Epidermal melanocyte (primary cell): ENCODE measurements around the gene CNTLN.
"Not testable (repeated sequence)": the region's sequence is repeated elsewhere in the genome, so short reads cannot be mapped to it uniquely, and the experiment has no call there.

Experiments
- DNase-seq: peaks from one replicate; pipeline ENCODE4 v3.0.0; 2011; ENCODE audit warnings: low spot score; ENCODE audit not compliant: insufficient read length

Gene CNTLN

GRCh38 chr9:17490110-17490509 lies 355.3 kb downstream of the CNTLN start:
- no peak for DNase-seq

DNA sequence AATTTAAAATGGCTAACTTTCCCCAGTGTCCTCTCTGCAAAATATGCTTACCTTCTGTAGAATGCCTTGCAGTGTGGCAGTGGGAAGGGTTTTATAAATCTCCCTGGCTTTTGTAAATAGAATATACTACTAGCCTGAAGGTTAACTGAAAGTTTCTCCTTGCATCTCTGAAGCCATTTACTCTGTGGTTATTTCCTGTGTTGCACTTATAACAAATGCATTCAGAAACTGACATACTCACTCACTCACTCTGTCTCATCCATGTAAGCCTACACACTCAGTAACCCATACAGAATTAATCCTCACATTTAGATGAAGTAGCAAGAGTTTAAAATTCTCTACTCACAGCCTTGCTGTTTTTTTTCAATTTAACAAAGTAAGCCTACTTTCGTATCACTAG lies 356.9 kb downstream of the CNTLN start:
- no peak for DNase-seq

DNA sequence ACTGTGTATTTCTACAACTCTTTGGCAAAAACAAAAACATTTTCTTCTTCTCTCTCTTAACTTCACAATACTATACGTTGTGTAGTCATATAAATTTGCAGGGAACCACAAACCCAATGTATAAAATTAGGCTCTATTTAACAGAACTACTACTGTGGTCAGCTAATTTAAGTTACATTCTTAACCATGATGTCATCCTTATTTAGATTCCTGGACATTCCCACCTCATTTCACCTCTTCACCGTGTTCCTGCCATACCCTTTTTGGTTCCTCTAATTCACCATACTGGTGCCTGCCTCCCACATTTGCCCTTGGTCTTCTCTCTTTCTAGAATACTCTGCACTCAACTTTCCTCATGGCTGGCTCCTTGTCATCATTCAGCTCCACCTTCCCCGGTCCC lies 368.4 kb downstream of the CNTLN start:
- DNase-seq: no peak

GRCh38 chr9:17509151-17509550 lies 374.3 kb downstream of the CNTLN start:
- no peak for DNase-seq

DNA sequence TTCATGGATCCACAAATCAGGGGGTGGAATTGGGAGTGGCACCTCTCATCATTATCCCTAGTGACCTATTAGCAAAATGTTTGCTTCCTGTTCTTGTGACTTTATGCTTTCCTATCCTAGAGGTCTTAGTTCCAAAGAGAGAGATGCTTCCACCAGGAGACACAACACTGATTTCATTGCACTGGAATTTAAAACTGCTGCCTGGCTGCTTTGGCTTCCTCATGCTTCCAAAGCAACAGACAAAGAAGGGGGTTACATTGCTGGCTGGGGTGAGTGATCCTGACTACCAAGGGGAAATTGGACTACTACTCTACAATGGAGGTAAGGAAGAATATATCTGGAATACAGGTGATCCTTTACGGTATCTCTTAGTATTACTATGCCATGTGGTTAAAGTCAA lies 374.9 kb downstream of the CNTLN start:
- DNase-seq: no peak

GRCh38 chr9:17519761-17520160 lies 384.9 kb downstream of the CNTLN start:
- no peak for DNase-seq

DNA sequence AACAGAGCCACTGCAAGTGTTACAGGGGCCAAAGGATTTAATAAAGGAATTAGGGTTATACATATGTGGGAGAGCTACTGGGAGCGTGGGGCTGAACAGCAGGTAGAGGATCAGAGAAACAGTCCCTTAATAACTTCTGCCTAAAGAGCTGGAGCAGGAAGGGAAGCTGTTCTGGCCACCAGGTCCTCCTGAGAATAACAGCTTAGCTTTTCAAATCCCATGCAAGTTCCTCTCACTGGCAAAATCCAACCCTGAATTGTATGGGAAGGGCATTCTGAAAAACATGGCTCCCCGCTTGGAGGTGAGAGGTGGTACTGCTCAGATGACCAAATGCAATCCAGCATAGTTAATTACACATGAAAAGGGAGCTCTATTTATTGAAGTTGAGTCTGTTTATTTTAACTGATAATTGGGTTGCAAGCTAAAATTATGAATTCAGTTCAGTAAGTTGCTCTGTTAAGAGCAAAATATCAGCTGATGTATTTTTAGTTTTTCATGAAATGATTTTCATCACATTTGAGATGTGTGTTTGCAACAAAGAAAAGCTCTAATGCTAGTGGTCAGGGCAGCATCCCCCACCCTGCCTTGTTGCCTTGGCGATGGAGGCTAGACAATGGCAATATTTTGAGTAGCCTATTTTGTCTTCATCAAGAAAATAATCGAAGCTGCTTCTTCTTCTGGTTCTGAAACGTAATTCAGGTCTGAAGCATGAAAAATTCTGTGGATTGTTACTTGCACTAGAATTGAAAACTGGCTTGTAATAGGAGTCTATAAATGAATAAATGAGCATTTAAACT lies 385.6 kb downstream of the CNTLN start:
- DNase-seq: no peak

GRCh38 chr9:17521100-17521855 lies 386.4 kb downstream of the CNTLN start:
- no peak for DNase-seq

GRCh38 chr9:17526726-17527125 lies 391.9 kb downstream of the CNTLN start:
- not testable (repeated sequence) for DNase-seq

DNA sequence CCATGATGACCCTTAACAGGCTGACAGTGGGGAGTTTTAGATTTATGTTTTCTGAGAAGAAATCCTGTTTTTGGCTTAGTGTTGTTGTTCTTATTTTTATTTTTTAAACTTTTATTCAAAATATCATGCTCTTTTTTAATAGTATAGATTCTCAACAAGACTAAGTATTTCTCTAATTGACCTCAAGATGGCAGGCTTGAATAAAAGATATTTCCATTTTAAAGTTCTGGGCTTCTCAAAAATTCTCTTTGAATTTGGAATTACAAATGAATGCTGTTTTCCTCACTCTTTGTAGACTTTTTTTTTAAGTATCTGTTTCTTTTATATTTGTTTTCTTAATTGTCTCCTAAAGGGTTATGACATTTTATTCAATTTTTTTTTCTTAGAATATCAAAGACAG lies 394.0 kb downstream of the CNTLN start:
- DNase-seq: no peak

DNA sequence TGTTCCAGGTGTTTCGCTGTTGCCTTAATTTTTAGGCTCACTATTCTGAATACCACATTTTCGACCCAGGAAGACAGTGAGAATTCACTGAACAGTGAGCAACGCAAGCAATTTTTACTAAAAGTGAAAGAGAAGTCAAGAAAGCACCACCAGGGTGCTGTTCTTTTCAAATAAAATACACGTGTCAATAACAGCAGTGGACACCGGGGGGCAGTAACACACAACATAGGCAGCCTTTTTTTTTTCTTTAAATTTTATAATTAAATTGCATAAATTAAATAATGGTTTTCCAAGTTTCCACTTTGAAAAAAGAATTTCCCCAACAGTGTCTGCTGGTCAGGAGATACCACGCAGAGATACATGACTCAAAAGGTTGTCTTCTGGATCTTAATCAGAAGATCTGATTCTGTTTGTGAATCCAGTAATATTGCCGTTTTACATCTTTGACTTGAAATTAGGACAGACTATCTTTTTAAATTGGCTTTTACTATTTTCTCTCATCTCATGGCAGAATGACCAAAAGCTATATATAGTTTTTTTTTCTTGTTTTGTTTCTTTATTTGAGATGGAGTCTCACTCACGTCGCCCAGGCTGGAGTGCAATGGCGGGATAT lies 396.9 kb downstream of the CNTLN start:
- no peak for DNase-seq

DNA sequence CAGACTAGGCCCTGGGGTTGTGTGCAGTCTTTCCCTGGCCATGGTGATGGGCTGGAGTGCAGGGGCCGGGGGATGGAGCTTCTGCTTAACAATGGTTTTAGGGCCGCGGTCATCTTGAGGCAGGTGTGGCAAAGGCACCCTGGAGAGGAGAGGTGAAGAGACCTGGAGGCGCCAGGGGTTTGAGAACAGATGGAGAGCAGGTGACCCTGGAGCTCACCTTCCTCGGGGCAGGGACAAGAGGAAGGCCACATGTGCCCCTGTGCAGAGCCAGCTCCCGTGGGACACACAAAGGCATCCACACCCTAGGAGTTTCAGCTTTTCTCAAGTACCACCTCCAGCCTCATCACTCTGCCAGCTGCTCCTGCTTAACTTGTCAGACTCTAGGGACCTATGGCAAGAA lies 397.6 kb downstream of the CNTLN start:
- no peak for DNase-seq

DNA sequence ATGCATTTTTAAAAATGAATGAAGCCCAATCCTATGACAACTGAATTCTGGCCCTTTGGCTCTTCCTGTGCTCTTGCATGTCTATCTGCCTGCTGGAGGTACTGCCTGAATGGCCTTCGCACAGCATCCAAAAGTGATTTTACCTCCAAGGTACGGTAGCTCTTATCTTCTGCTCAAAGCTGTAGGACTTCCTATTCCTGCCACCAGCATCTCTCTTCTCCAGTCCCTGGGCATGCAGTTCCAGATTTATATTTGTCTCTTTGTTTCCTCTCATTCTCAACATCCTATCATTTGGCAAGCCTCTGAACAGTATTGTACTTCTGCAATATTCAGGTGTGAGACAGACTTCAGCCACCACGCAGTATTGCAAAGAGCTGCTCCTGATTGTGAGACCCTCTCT lies 400.3 kb downstream of the CNTLN start:
- no peak for DNase-seq

- no peak for DNase-seq
Observed at GRCh38 chr9:17536027-17536426, 401.2 kb downstream of the CNTLN start.

DNA sequence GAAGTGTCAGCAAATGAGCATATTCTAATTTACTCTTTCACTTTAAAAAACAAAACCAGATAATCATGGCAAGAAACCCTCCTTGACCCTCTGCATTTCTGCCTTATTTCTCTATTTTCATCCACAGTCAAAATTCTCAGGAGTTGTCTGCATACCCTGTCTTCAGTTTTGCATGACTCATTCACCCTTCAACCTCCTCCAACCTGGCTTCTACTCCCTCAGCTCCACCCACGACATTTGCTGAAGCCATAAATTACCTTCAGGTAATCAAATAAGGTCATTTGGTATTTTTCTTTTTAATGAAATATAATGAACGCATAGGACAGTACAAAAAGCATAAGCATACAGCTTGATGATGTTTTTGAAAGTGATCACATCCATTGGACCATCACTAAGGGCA lies 416.2 kb downstream of the CNTLN start:
- no peak for DNase-seq
